HCT116 (cell line): Measurements from ENCODE around the gene OR4F6. TPM values are rescaled to one million over a fixed set of nuclear protein-coding genes. Genes with fewer than 3 reads are reported as not detected.

Experiments used
- ATAC-seq: fragments of 200-7000 bp; cut with Tn5 transposase; 2 replicates; pipeline ENCODE4 v1.9.1; 2020; ENCODE audit warnings: mild to moderate bottlenecking, moderate library complexity
- BruUV-seq: library from RNA; stranded (reverse); fragments of 400-500 nt; replicated peaks from 2 replicates; lab custom pipeline; 2021; lab: Mats Ljungman, UMichigan
- CTCF ChIA-PET: fragments of 300-600 bp; sonication (Branson Sonifier 250); formaldehyde crosslinking; loops from one replicate; lab custom pipeline; 2021; ENCODE audit warnings: antibody characterized with exemption; lab: Charles Lee
- POLR2A ChIA-PET: fragments of 300-600, 350-600 bp; sonication (Branson Sonifier 250); formaldehyde crosslinking; loops from one replicate; lab custom pipeline; 2021; ENCODE audit warnings: antibody characterized with exemption; lab: Charles Lee
- RAD21 ChIA-PET, 2 experiments: fragments of 300-600 bp; sonication (Branson Sonifier 250); formaldehyde crosslinking; loops; one replicate each; lab custom pipeline; 2023; ENCODE audit warnings: low total read pairs in 2 of 2; ENCODE audit not compliant: uncharacterized antibody in 2 of 2, unreplicated experiment in 2 of 2, low non-redundant PET in 1 of 2; lab: Charles Lee
- DNase-seq: peaks from one replicate; pipeline ENCODE4 v3.0.0-alpha.2; 2010; ENCODE audit warnings: low read depth, low spot score
- H2AFZ ChIP-seq: fragments of 200-600 bp; shearing (Covaris generic), sonication (generic); 2 replicates; pipeline ENCODE4 v1.6.1; 2017; ENCODE audit warnings: low read depth, mixed run types, mixed read lengths, antibody characterized with exemption, low read length; ENCODE audit not compliant: poor library complexity, severe bottlenecking
- H3K27ac ChIP-seq: 2 replicates; pipeline ENCODE4 v1.5.1; 2012; ENCODE audit warnings: low read depth, low read length
- H3K27me3 ChIP-seq: fragments of 200-600 bp; sonication (generic); 2 replicates; pipeline ENCODE4 v1.6.1; 2016; ENCODE audit warnings: mixed run types, low read length, mixed read lengths; ENCODE audit not compliant: insufficient read depth
- H3K36me3 ChIP-seq, 2 experiments: fragments of 200-500 bp in 1 of 2; fragments of 200-600 bp in 1 of 2; sonication (Bioruptor generic) in 1 of 2; sonication (generic) in 1 of 2; 2 replicates each; pipeline versions ENCODE4 v1.5.1 to v1.6.1; 2014 to 2016; ENCODE audit warnings: low read length in 2 of 2, inconsistent platforms in 1 of 2, mixed read lengths in 1 of 2, mixed run types in 1 of 2; ENCODE audit not compliant: insufficient read depth in 2 of 2, control insufficient read depth in 1 of 2
- H3K4me1 ChIP-seq, 2 experiments: fragments of 200-600 bp in 1 of 2; sonication (generic) in 1 of 2; 2 replicates each; pipeline versions ENCODE4 v1.5.1 to v1.6.1; 2012 to 2017; ENCODE audit warnings: low read length in 2 of 2, inconsistent platforms in 1 of 2, mild to moderate bottlenecking in 1 of 2, mixed read lengths in 1 of 2, mixed run types in 1 of 2, moderate library complexity in 1 of 2; ENCODE audit not compliant: insufficient read depth in 2 of 2, control insufficient read depth in 1 of 2
- H3K4me2 ChIP-seq: fragments of 200-600 bp; sonication (generic); 2 replicates; pipeline ENCODE4 v1.6.1; 2017; ENCODE audit warnings: mixed run types, low read length, mixed read lengths
- H3K4me3 ChIP-seq, 2 experiments: fragments of 200-600 bp in 1 of 2; sonication (generic) in 1 of 2; replicated peaks in 1 of 2; 2 replicates each; pipeline ENCODE4 v1.5.1; 2011 to 2016; ENCODE audit warnings: low read length in 2 of 2, control low read depth in 1 of 2, low read depth in 1 of 2, mild to moderate bottlenecking in 1 of 2, mixed read lengths in 1 of 2, mixed run types in 1 of 2
- H3K79me2 ChIP-seq: fragments of 200-600 bp; sonication (generic); 2 replicates; pipeline ENCODE4 v1.6.1; 2017; ENCODE audit warnings: mild to moderate bottlenecking, mixed run types, low read length, moderate library complexity, mixed read lengths; ENCODE audit not compliant: insufficient read depth
- H3K9ac ChIP-seq: fragments of 200-600 bp; sonication (generic); 2 replicates; pipeline ENCODE4 v1.6.1; 2016; ENCODE audit warnings: low read length, mixed read lengths
- H3K9me2 ChIP-seq: fragments of 200-600 bp; sonication (generic), shearing (Covaris generic); 2 replicates; pipeline ENCODE4 v1.6.1; 2017; ENCODE audit warnings: mixed run types, mild to moderate bottlenecking, moderate library complexity; ENCODE audit not compliant: insufficient read depth
- H3K9me3 ChIP-seq, 2 experiments: fragments of 200-500 bp in 1 of 2; fragments of 200-600 bp in 1 of 2; sonication (Bioruptor generic) in 1 of 2; sonication (generic) in 1 of 2; 2 replicates each; pipeline ENCODE4 v1.6.1; 2014 to 2017; ENCODE audit warnings: low read length in 2 of 2, mixed read lengths in 2 of 2, inconsistent platforms in 1 of 2, low read depth in 1 of 2, mild to moderate bottlenecking in 1 of 2, mixed run types in 1 of 2, moderate library complexity in 1 of 2; ENCODE audit not compliant: control insufficient read depth in 1 of 2, insufficient read depth in 1 of 2
- H4K20me1 ChIP-seq: fragments of 200-600 bp; sonication (generic), shearing (Covaris generic); 2 replicates; pipeline ENCODE4 v1.6.1; 2017; ENCODE audit warnings: mixed run types, mild to moderate bottlenecking, moderate library complexity; ENCODE audit not compliant: insufficient read depth
- CEBPB ChIP-seq: IDR thresholded peaks from 2 replicates; pipeline ENCODE4 v1.6.1; 2012; ENCODE audit warnings: low read depth
- CTCF ChIP-seq, 3 experiments: fragments of 200-600 bp in 1 of 3; sonication (generic) in 1 of 3; IDR thresholded peaks in 2 of 3; conservative IDR thresholded peaks in 1 of 3; 2 replicates each; pipeline ENCODE4 v1.5.1; 2012 to 2017; ENCODE audit warnings: low read depth in 2 of 3, low read length in 2 of 3, antibody characterized with exemption in 1 of 3, borderline replicate concordance in 1 of 3, control low read depth in 1 of 3, mild to moderate bottlenecking in 1 of 3, mixed read lengths in 1 of 3, mixed run types in 1 of 3, moderate library complexity in 1 of 3; ENCODE audit not compliant: insufficient read depth in 1 of 3
- ELF1 ChIP-seq: IDR thresholded peaks from 2 replicates; pipeline ENCODE4 v1.6.1; 2012; ENCODE audit warnings: low read depth, borderline replicate concordance
- EZH2 ChIP-seq: fragments of 200-600 bp; sonication (generic); IDR thresholded peaks from 2 replicates; pipeline ENCODE4 v1.6.1; 2017; ENCODE audit warnings: antibody characterized with exemption, mixed run types
- EZH2phosphoT487 ChIP-seq: fragments of 200-600 bp; IDR thresholded peaks from 2 replicates; pipeline ENCODE4 v1.6.1; 2018; ENCODE audit warnings: antibody characterized with exemption, borderline replicate concordance
- JUND ChIP-seq: IDR thresholded peaks from 2 replicates; pipeline ENCODE4 v1.6.1; 2012
- MAX ChIP-seq: IDR thresholded peaks from 2 replicates; pipeline ENCODE4 v1.6.1; 2012
- POLR2A ChIP-seq: IDR thresholded peaks from 2 replicates; pipeline ENCODE4 v1.7.0; 2011; ENCODE audit warnings: borderline replicate concordance; ENCODE audit not compliant: insufficient read depth, insufficient read length; ENCODE audit errors: extremely low read depth
- POLR2AphosphoS5 ChIP-seq: IDR thresholded peaks from 2 replicates; pipeline ENCODE4 v1.6.1; 2011; ENCODE audit warnings: mild to moderate bottlenecking, low read depth, low read length, moderate library complexity
- RAD21 ChIP-seq: IDR thresholded peaks from 2 replicates; pipeline ENCODE4 v1.6.1; 2012; ENCODE audit warnings: low read depth, mild to moderate bottlenecking
- REST ChIP-seq: IDR thresholded peaks from 2 replicates; pipeline ENCODE4 v1.6.1; 2012; ENCODE audit warnings: low read depth
- SIN3A ChIP-seq: IDR thresholded peaks from 2 replicates; pipeline ENCODE4 v1.6.1; 2012; ENCODE audit warnings: low read depth
- SP1 ChIP-seq: IDR thresholded peaks from 2 replicates; pipeline ENCODE4 v1.6.1; 2012; ENCODE audit warnings: low read depth
- SRF ChIP-seq: IDR thresholded peaks from 2 replicates; pipeline ENCODE4 v1.6.1; 2012; ENCODE audit warnings: low read depth
- TCF7L2 ChIP-seq: IDR thresholded peaks from 2 replicates; pipeline ENCODE4 v1.7.0; 2011; ENCODE audit warnings: borderline replicate concordance, inconsistent platforms; ENCODE audit not compliant: insufficient read depth, insufficient read length; ENCODE audit errors: extremely low read depth
- YY1 ChIP-seq: IDR thresholded peaks from 2 replicates; pipeline ENCODE4 v1.6.1; 2011; ENCODE audit warnings: low read length, low read depth, moderate library complexity, mild to moderate bottlenecking; ENCODE audit not compliant: insufficient replicate concordance; ENCODE audit errors: extremely low read depth
- ZFX ChIP-seq: fragments of 450-650 bp; IDR thresholded peaks from 2 replicates; pipeline ENCODE4 v1.6.1; 2017
- ZNF274 ChIP-seq: fragments of 200-500 bp; sonication (Bioruptor generic); IDR thresholded peaks from 2 replicates; pipeline ENCODE4 v1.6.1; 2014; ENCODE audit warnings: mild to moderate bottlenecking, low read depth, low read length, inconsistent platforms
- intact Hi-C: fragments of 100-400 bp; cut with micrococcal nuclease; formaldehyde crosslinking; loops from 2 replicates; pipeline ENCODE4 v1.10.0; 2022
- total RNA-seq: library from RNA; stranded (reverse); gene quantifications from one replicate; pipeline ENCODE4 v1.2.1, GENCODE V29; 2021; ENCODE audit not compliant: unreplicated experiment
- TF ChIP-seq, protein P1 (sequence below): IDR thresholded peaks from 2 replicates; pipeline ENCODE4 v1.6.1; 2011; ENCODE audit warnings: mild to moderate bottlenecking, low read length, moderate library complexity; ENCODE audit not compliant: insufficient replicate concordance; ENCODE audit errors: extremely low read depth

The OR4F6 gene
- total RNA-seq, 1 experiment from 2014 or later, result not detected

DNA sequence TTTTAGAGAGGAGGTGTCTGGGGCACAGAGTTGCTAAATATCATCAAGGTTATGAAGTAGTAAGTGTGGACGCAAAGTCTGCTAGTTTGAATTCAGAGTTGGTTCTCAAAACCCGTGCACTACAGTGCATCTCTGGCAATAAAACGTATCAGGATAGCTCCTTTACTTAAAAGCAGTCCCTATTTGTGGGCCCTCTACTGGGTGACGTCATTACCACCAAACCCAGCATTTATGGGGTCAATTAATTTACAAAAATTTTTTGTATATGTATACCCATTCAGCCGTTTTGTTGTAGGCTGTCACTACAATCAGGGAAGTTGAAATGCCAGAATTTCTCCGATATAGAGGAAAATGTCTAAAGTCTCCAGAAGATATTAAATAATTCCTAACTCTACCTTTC is 17.5 kb downstream of the OR4F6 start:
- Histone ChIP-seq H3K9ac (no peak overlapping the region), H3K4me3 (no peak overlapping the region)
- intact Hi-C loops, result no loop called here

More for the DNA sequence above, 17.5 kb downstream of the OR4F6 start:
- ChIA-PET POLR2A (no interaction called here), RAD21 (no interaction called here), CTCF (no interaction called here)
- peaks cover 10% of the 10 kb centered on the region; the same call in 1 of the 2 replicates for H3K27me3 ChIP-seq
- H3K9me2 ChIP-seq, result no peaks in the 10 kb centered on the region
- ATAC-seq (no peak), DNase-seq (no peak)
- no peak overlapping the region for H3K4me2 ChIP-seq
- H2AFZ ChIP-seq, result no peak overlapping the region
- H3K4me1 ChIP-seq, result no peaks in the 10 kb centered on the region
- H3K36me3 ChIP-seq, result no peaks in the 10 kb centered on the region
- BruUV-seq, result no TSS peak
- H3K27ac ChIP-seq, result no peak overlapping the region
- no peaks in the 10 kb centered on the region for H4K20me1 ChIP-seq
- TF ChIP-seq ELF1 (no peak), CEBPB (no peak), SRF (no peak), POLR2A (no peak), SIN3A (no peak), ZFX (no peak), TCF7L2 (no peak), SP1 (no peak), ZNF274 (no peak), CTCF (IDR thresholded peaks at IDR 0.05 in 2 of 3, conservative IDR thresholded peaks at IDR 0.05 in 1 of 3; ENCODE audit: borderline replicate concordance in 1 of 3, insufficient read depth in 1 of 3, low read depth in 2 of 3, low read length in 2 of 3) (no peak), EZH2phosphoT487 (no peak), REST (no peak), EZH2 (no peak), RAD21 (no peak), JUND (no peak), MAX (no peak), YY1 (no peak), POLR2AphosphoS5 (no peak)
- TF ChIP-seq, protein P1, sequence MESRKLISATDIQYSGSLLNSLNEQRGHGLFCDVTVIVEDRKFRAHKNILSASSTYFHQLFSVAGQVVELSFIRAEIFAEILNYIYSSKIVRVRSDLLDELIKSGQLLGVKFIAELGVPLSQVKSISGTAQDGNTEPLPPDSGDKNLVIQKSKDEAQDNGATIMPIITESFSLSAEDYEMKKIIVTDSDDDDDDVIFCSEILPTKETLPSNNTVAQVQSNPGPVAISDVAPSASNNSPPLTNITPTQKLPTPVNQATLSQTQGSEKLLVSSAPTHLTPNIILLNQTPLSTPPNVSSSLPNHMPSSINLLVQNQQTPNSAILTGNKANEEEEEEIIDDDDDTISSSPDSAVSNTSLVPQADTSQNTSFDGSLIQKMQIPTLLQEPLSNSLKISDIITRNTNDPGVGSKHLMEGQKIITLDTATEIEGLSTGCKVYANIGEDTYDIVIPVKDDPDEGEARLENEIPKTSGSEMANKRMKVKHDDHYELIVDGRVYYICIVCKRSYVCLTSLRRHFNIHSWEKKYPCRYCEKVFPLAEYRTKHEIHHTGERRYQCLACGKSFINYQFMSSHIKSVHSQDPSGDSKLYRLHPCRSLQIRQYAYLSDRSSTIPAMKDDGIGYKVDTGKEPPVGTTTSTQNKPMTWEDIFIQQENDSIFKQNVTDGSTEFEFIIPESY, result no peak
- H3K79me2 ChIP-seq, result no peaks in the 10 kb centered on the region
- no peaks in the 10 kb centered on the region for H3K9me3 ChIP-seq
